ENCODE results near the gene BMP2. TPM values are rescaled to one million over a fixed set of nuclear protein-coding genes. Genes with fewer than 3 reads are reported as not detected.

The BMP2 gene
- total and polyA plus RNA-seq, 2 of the 4 experiments (the other 2 are of a cell fraction) = 0.18 to 0.21 TPM

DNA sequence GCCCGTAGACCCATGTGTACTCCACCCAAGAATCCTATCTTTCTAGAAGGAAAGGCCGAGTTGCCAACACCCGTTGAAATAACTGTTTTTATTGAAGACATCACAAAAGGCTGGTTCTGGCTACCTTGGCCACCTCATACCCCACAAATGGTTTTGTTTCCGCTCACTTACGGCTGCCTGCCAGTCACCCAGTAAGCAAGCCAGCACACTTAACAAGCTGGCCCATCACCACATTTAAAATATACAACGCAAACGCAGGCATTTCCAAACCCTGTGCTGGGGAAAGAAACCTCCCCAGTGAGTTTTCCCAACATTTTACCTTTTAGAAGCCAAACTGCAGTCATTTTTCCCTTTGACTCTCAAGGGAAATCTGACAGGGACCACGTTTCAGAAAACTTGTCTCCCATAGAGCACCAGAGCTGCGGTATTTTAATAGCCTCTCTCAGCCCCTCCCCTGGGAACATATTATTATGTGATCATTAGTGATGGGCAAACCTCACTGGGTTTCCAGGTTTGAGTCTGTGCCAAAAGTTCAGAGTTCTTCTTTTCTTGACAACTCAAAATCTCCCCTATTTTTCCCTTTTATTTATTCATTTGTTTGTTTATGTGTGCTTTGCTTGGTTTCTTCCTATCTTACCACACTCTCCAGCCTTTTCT, 36.7 kb upstream of the BMP2 start:
- ATAC-seq (ENCODE audit: low read depth) (no peak), DNase-seq (no peak)
- Histone ChIP-seq H2AK5ac (ENCODE audit: low read depth, low read length) (no peak overlapping the region), H4K91ac (ENCODE audit: insufficient read depth, low read depth, low read length) (no peak overlapping the region), H3K4me2 (ENCODE audit: low read depth, low read length) (no peak overlapping the region), H4K20me1 (ENCODE audit: insufficient read depth, low read length) (no peaks in the 10 kb centered on the region), H3K14ac (replicated peaks; ENCODE audit: low read depth, low read length) (no peak overlapping the region), H3K9me3 (ENCODE audit: control insufficient read depth, insufficient read depth, low read length) (no peaks in the 10 kb centered on the region), H2BK120ac (ENCODE audit: low read depth, low read length) (no peak overlapping the region), H3K9ac (ENCODE audit: low read depth, low read length) (no peak overlapping the region), H2BK20ac (ENCODE audit: low read depth, low read length) (no peak overlapping the region), H4K5ac (ENCODE audit: low read depth, low read length) (no peak overlapping the region), H3K27ac (ENCODE audit: insufficient read depth, low read length) (no peak overlapping the region), H3K9me1 (ENCODE audit: insufficient read depth, low read length) (no peaks in the 10 kb centered on the region), H3K79me1 (ENCODE audit: low read depth in 1 of 2, low read length in 2 of 2) (no peaks in the 10 kb centered on the region), H3K56ac (ENCODE audit: extremely low read depth, insufficient read depth, low read length) (no peak overlapping the region), H2BK15ac (ENCODE audit: low read depth, low read length) (no peak overlapping the region), H3K18ac (ENCODE audit: low read depth, low read length) (no peak overlapping the region), H3K23ac (ENCODE audit: low read depth, low read length) (no peak overlapping the region), H2AFZ (replicated peaks; ENCODE audit: low read length, poor library complexity) (no peak overlapping the region), H3K4me1 (ENCODE audit: control insufficient read depth, insufficient read depth, low read length) (no peaks in the 10 kb centered on the region), H4K8ac (ENCODE audit: low read depth in 2 of 2, low read length in 2 of 2) (no peak overlapping the region), H2AK9ac (replicated peaks; ENCODE audit: low read depth, low read length, poor library complexity) (no peak overlapping the region), H2BK5ac (ENCODE audit: low read depth, low read length, poor library complexity, severe bottlenecking) (no peak overlapping the region), H3K4ac (ENCODE audit: low read depth, low read length) (no peak overlapping the region), H3K27me3 (ENCODE audit: control insufficient read depth, insufficient read depth, low read length) (peaks cover 3% of the 10 kb centered on the region; the same call in 1 of the 2 replicates), H3K4me3 (ENCODE audit: insufficient read depth, low read depth, low read length) (no peak overlapping the region), H3K36me3 (ENCODE audit: control insufficient read depth, insufficient read depth, low read length) (no peaks in the 10 kb centered on the region)
- WGBS, 2 experiments (ENCODE audit: extremely low coverage in 2 of 2, insufficient read length in 1 of 2) = 72% methylated on average over 2 of the region's 9 CpGs; no CpG with 5 or more reads in 1 of the 2 experiments
- dilution Hi-C loops (cut with HindIII; ENCODE audit: low sequenced_read_pairs, unreplicated experiment) (no loop called here), intact Hi-C loops (cut with micrococcal nuclease) (no loop called here), in situ Hi-C loops (cut with MboI; ENCODE audit: low sequenced_read_pairs) (no loop called here)
- ChIA-PET CTCF (no interaction called here), POLR2A (ENCODE audit: unreplicated experiment) (no interaction called here)
- no peak for TF ChIP-seq CEBPB (IDR thresholded peaks at IDR 0.05; ENCODE audit: low read depth, low read length)
- no peak for TF ChIP-seq NFE2L2 (IDR thresholded peaks at IDR 0.05; ENCODE audit: low read depth, low read length)
- no TSS peak for BruUV-seq (replicated peaks)

All from IMR-90 (cell line).